ENCODE measurements around the gene TEX36.
"Not testable (repeated sequence)": the region's sequence is repeated elsewhere in the genome, so short reads cannot be mapped to it uniquely, and the experiment has no call there.

The TEX36 gene

DNA sequence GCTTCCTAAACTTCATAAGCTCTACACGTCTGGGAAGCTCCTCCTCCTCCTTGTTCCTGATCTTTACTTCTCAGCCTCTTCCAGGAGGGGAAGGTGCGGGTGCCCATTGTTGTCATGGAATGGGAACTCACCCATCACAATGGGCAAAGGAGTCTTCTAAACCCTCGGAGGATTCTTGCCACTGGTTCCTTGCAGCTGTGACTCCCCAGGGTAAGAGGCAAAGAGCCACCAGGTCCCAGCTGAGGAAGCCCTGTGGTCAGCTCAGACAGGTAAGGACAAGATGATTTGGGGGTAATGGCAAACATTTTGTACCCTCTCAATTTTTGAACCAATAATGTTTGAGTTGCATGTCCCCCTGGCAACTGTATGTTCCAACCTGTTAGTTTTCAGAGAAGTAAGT is at the start of gene TEX36:
Gene TEX36 (minus strand): TSS at position 101 of the 400 bp plus-strand sequence. CDS start 174 bp downstream, outside the sequence.
- DNase-seq = no peak

DNA sequence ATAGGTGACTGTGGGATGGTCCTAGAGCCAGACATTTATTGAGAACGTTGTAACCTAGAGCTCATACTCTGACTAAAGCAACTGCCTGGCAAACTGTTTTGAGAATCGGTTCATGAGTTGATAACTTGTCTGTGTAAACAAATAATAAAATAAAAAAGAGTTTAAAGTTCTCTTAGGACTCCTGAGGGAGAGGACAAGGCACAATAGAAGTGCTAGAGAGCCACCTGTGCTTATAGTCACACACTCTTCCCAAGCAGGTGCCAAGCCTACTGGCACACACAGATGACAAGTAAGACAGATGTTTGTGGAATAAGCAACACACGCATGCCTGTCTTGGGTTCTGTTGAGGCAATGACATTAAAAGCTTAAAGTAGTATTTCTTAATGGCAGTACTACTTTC is 44.5 kb upstream of the TEX36 start:
- no peak for DNase-seq

DNA sequence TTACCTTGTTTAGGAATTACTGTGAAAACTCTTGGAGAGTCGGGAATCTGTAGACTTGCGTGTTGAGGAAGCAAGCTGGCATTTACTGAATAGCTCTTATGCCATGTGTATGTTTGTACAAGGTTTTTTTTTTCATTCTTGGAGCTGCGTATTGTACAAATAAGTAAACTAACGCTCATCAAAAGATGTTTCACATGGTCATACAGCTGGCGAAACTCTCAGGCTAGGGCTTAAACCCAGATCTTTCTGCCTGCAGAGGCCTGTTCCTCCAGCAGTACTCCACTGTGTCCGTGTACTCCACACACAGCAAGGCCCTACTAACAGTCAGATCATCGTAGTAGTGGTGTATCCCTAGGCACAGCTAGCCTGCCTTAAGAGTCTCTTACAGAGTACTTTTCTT is 44.0 kb upstream of the TEX36 start:
- no peak for DNase-seq

- DNase-seq = no peak
These were observed 39.8 kb upstream of the TEX36 start for GRCh38 chr10:125722811-125723210.

DNA sequence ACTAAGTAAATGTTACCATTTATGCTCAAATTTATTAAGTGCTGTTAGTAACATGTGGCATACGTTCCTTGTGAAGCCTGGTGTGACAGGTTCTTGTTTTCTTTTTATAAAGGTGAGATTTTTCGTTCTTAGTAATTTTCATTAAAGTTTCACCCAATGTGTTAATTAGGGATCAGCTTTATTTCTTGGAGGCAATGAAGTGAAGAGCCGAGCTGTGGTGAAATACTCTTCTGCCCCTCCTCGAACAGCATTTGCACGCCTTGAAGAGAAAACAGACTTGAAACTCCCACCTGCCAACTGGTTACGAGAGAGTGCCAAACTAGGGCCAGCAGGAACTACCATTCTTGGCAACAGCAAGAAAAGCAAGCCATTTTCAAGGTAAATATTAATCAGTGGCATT is 38.1 kb upstream of the TEX36 start:
- DNase-seq = no peak

- no peak for DNase-seq
These were observed 37.0 kb upstream of the TEX36 start for GRCh38 chr10:125720002-125720382.

- DNase-seq = peak; percentile 83 to 99 (median 97)
These were observed 36.4 kb upstream of the TEX36 start, which contains the start of gene EDRF1 for GRCh38 chr10:125719173-125720001. Gene EDRF1, plus strand, starts transcription at chr10:125719709. Its CDS starts 99 bp downstream, at chr10:125719808.

DNA sequence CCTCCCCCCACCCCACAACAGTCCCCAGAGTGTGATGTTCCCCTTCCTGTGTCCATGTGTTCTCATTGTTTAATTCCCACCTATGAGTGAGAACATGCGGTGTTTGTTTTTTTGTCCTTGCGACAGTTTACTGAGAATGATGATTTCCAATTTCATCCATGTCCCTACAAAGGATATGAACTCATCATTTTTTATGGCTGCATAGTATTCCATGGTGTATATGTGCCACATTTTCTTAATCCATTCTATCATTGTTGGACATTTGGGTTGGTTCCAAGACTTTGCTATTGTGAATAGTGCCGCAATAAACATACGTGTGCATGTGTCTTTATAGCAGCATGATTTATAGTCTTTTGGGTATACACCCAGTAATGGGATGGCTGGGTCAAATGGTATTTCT is 31.8 kb upstream of the TEX36 start:
- not testable (repeated sequence) for DNase-seq

DNA sequence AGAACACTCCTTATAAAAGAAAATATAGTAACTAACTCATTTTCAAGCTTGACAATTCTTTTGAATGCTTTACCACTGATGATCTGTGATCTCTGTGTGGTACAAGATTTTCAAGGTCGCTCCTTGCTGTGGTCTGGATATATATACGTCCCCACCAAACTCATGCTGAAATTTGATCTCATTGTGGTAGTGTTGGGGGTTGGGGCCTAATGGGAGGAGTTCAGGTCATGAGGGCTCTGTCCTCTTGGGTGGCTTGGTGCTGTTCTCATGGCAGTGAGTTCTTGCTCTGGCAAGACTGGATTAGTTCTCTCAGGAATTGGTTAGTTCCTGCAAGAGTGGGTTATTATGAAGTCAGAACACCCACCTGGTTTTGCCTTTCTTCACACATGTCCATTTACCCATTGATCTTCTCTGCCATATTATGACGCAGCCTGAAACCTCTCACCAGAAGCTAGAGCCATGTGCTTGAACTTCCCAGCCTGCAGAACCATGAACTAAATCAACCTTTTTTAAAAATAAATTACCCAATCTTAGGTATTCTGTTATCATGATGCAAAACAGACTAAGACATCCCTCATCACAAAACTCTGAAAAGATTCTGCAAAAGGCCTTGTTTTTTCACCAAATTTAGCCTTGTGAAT is 28.3 kb upstream of the TEX36 start:
- DNase-seq = no peak

GRCh38 chr10:125709553-125710474 is 26.9 kb upstream of the TEX36 start:
- DNase-seq = no peak

DNA sequence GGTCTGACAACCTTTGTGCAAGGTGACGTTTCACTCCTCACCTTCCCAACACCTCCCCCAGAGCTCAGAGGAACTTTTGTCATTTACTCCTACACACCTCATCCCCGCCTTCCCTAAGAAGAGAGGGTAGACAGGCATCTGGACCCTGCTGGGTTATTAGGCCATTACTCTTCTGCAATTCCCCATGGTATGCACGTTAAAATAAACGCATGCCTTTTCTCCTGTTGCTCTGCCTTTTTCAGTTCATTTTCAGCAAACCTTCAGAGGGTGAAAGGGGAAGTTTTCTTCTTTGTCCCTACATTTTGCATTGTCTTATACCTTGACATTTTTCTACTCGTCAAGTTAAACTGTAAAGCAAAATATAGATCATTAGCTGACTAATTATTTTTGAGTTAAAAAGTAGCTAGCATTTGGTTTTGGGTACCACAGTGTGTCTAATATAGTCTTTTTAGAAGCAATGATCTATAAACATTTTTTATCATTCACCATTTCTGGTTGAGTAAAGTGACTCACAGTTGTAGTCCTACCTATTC is 26.1 kb upstream of the TEX36 start:
- no peak for DNase-seq

DNA sequence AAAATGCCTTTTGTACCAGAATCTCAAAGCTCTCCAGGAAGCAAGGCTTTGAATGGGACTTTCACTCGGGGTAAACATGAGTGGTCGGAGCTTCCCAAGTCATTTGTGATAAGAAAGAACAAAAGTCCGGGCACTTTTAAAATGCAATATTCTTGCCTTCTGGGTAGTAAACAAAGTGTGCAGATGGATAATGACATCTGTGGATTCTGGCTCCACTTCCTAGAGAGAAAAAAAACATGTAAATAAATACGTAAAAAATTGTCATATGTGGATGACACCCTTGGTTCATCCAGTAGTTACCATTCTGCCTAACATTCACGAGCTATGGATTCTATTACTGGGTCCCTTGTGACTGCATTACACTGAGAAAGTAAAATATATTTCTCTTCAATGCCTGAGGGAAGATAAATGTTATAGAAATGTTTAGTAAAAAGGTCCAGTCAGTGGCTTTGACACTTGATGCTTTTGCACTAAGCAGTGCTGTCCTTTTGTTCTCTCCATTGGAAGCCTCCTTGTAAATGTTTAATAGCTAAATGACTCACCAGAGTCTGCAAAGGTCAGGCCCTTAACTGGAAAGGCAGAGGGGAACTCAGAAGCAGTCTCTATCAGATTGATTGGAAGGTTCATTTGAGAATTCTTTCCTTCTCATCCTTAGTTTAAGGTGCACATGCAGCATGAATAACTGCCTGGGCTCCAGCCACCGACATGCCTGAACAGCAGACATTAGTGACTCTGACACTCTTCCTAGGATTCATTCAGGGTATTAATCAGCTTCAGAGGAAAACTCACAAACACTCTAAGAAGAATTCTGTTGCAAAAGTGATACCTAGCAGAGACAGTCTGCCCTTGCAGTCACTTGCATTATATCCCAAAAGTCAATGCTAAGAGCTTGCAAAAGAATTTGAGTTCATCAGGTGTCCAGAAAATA is 24.8 kb upstream of the TEX36 start:
- no peak for DNase-seq

- DNase-seq = no peak
These were observed 17.5 kb upstream of the TEX36 start for GRCh38 chr10:125700355-125700911.

DNA sequence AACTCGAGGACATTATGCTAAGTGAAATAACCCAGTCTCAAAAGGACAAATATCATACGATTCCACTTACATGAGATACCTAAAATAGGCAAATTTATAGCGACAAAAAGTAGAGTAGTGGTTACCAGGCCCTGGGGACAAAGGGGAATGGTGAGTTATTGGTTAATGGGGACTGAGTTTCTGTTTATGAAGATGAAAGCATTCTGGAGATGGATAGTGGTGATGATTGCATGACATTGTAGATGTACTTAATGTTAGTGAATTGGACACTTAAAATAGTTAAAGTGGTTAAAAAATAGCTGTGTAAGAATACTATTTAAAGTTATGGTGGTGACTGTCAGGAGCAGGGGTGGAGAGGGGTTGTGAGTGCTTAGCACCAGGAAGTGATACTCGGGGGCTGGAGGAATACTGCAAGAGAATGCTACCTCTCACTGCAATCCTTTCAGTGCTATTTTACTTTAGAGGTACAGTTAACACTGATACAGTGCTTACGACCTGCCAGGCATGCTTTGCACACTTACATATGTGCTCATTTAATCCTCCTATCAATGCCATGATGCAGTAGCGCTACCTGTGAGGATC is 16.7 kb upstream of the TEX36 start:
- no peak for DNase-seq

GRCh38 chr10:125698481-125698998 is 15.6 kb upstream of the TEX36 start:
- no peak for DNase-seq

DNA sequence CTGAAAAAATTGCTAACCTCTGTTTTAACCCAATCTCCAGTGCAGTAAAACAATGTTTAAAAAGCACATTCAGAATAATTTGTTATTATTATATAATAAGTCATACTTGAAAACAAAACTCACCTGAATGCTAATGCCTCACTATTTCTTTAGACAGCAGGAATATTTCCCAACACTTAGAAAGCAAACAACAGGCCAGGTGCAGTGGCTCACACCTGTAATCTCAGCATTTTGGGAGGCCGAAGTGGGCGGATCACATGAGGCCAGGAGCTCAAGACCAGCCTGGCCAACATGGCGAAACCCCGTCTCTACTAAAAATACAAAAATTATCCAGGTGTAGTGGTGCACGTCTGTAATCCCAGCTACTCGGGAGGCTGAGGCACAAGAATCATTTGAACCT is 13.9 kb upstream of the TEX36 start:
- DNase-seq = not testable (repeated sequence)

- no peak for DNase-seq
These were observed 11.9 kb upstream of the TEX36 start for GRCh38 chr10:125694883-125695282.

GRCh38 chr10:125693524-125693847 is 10.5 kb upstream of the TEX36 start:
- DNase-seq = no peak

- DNase-seq = no peak
These were observed 9.9 kb upstream of the TEX36 start for GRCh38 chr10:125692601-125693523.

Measured in C1 segment of cervical spinal cord (tissue), 14 donors.